ENCODE results near the gene ITLN2.
"Not testable (repeated sequence)": the region's sequence is repeated elsewhere in the genome, so short reads cannot be mapped to it uniquely, and the experiment has no call there.

Gene ITLN2

GRCh38 chr1:160953030-160953429, 1.6 kb downstream of the ITLN2 start:
- no peaks in the 10 kb centered on the region for H3K36me3 ChIP-seq (ENCODE audit: control insufficient read depth, insufficient read depth, low read length)
- no peak overlapping the region for H3K27ac ChIP-seq (ENCODE audit: low read length)
- no peak overlapping the region for H3K4me3 ChIP-seq (ENCODE audit: low read length)
- WGBS (ENCODE audit: insufficient coverage, insufficient read length): no CpG with 5 or more reads among the region's 3 CpGs
- no peaks in the 10 kb centered on the region for H3K27me3 ChIP-seq (ENCODE audit: control insufficient read depth, insufficient read depth, low read length)
- peaks cover 2% of the 10 kb centered on the region; the same call in 1 of the 2 replicates for H3K4me1 ChIP-seq (ENCODE audit: control insufficient read depth, insufficient read depth, low read length)
- DNase-seq (ENCODE audit: low read depth, low spot score): no peak
- H3K9me3 ChIP-seq (ENCODE audit: control insufficient read depth, insufficient read depth, low read length): no peaks in the 10 kb centered on the region

- no peaks in the 10 kb centered on the region for H3K27me3 ChIP-seq (ENCODE audit: control insufficient read depth, insufficient read depth, low read length)
- DNase-seq (ENCODE audit: low read depth, low spot score): no peak
- peaks cover 2% of the 10 kb centered on the region; the same call in 1 of the 2 replicates for H3K4me1 ChIP-seq (ENCODE audit: control insufficient read depth, insufficient read depth, low read length)
- H3K4me3 ChIP-seq (ENCODE audit: low read length): no peak overlapping the region
- WGBS (ENCODE audit: insufficient coverage, insufficient read length): no CpG with 5 or more reads among the region's 2 CpGs
- no peak overlapping the region for H3K27ac ChIP-seq (ENCODE audit: low read length)
- no peaks in the 10 kb centered on the region for H3K9me3 ChIP-seq (ENCODE audit: control insufficient read depth, insufficient read depth, low read length)
- H3K36me3 ChIP-seq (ENCODE audit: control insufficient read depth, insufficient read depth, low read length): no peaks in the 10 kb centered on the region
These were observed 2.5 kb downstream of the ITLN2 start for GRCh38 chr1:160952129-160952510.

- no peak overlapping the region for H3K4me3 ChIP-seq (ENCODE audit: low read length)
- no peak overlapping the region for H3K27ac ChIP-seq (ENCODE audit: low read length)
- no peaks in the 10 kb centered on the region for H3K36me3 ChIP-seq (ENCODE audit: control insufficient read depth, insufficient read depth, low read length)
- DNase-seq (ENCODE audit: low read depth, low spot score): peak; percentile 45
- peaks cover 2% of the 10 kb centered on the region; the same call in 1 of the 2 replicates for H3K4me1 ChIP-seq (ENCODE audit: control insufficient read depth, insufficient read depth, low read length)
- H3K27me3 ChIP-seq (ENCODE audit: control insufficient read depth, insufficient read depth, low read length): no peaks in the 10 kb centered on the region
- H3K9me3 ChIP-seq (ENCODE audit: control insufficient read depth, insufficient read depth, low read length): no peaks in the 10 kb centered on the region
- WGBS (ENCODE audit: insufficient coverage, insufficient read length): no CpG with 5 or more reads among the region's 8 CpGs
These were observed 3.0 kb downstream of the ITLN2 start for GRCh38 chr1:160951443-160952128.

GRCh38 chr1:160950657-160951056, 4.0 kb downstream of the ITLN2 start:
- H3K4me1 ChIP-seq (ENCODE audit: control insufficient read depth, insufficient read depth, low read length): peaks cover 2% of the 10 kb centered on the region; the same call in 1 of the 2 replicates
- H3K27ac ChIP-seq (ENCODE audit: low read length): no peak overlapping the region
- no peaks in the 10 kb centered on the region for H3K36me3 ChIP-seq (ENCODE audit: control insufficient read depth, insufficient read depth, low read length)
- DNase-seq (ENCODE audit: low read depth, low spot score): no peak
- no peak overlapping the region for H3K4me3 ChIP-seq (ENCODE audit: low read length)
- H3K9me3 ChIP-seq (ENCODE audit: control insufficient read depth, insufficient read depth, low read length): no peaks in the 10 kb centered on the region
- no peaks in the 10 kb centered on the region for H3K27me3 ChIP-seq (ENCODE audit: control insufficient read depth, insufficient read depth, low read length)
- no CpG with 5 or more reads among the region's 3 CpGs for WGBS (ENCODE audit: insufficient coverage, insufficient read length)

GRCh38 chr1:160949881-160950280, 4.7 kb downstream of the ITLN2 start:
- no peak overlapping the region for H3K4me3 ChIP-seq (ENCODE audit: low read length)
- H3K4me1 ChIP-seq (ENCODE audit: control insufficient read depth, insufficient read depth, low read length): peaks cover 2% of the 10 kb centered on the region; the same call in 1 of the 2 replicates
- no peak overlapping the region for H3K27ac ChIP-seq (ENCODE audit: low read length)
- no peaks in the 10 kb centered on the region for H3K9me3 ChIP-seq (ENCODE audit: control insufficient read depth, insufficient read depth, low read length)
- WGBS (ENCODE audit: insufficient coverage, insufficient read length): no CpG with 5 or more reads among the region's 2 CpGs
- no peaks in the 10 kb centered on the region for H3K27me3 ChIP-seq (ENCODE audit: control insufficient read depth, insufficient read depth, low read length)
- no peaks in the 10 kb centered on the region for H3K36me3 ChIP-seq (ENCODE audit: control insufficient read depth, insufficient read depth, low read length)
- no peak for DNase-seq (ENCODE audit: low read depth, low spot score)

- H3K36me3 ChIP-seq (ENCODE audit: control insufficient read depth, insufficient read depth, low read length); H3K27me3 ChIP-seq (ENCODE audit: control insufficient read depth, insufficient read depth, low read length); DNase-seq (ENCODE audit: low read depth, low spot score); H3K4me1 ChIP-seq (ENCODE audit: control insufficient read depth, insufficient read depth, low read length); H3K9me3 ChIP-seq (ENCODE audit: control insufficient read depth, insufficient read depth, low read length); H3K4me3 ChIP-seq (ENCODE audit: low read length); H3K27ac ChIP-seq (ENCODE audit: low read length): not testable (repeated sequence)
- WGBS (ENCODE audit: insufficient coverage, insufficient read length): no CpG with 5 or more reads among the region's 7 CpGs
These were observed 5.3 kb downstream of the ITLN2 start for GRCh38 chr1:160949216-160949880.

- no CpG with 5 or more reads among the region's 7 CpGs for WGBS (ENCODE audit: insufficient coverage, insufficient read length)
- H3K27ac ChIP-seq (ENCODE audit: low read length); H3K4me1 ChIP-seq (ENCODE audit: control insufficient read depth, insufficient read depth, low read length); H3K9me3 ChIP-seq (ENCODE audit: control insufficient read depth, insufficient read depth, low read length); H3K36me3 ChIP-seq (ENCODE audit: control insufficient read depth, insufficient read depth, low read length); H3K27me3 ChIP-seq (ENCODE audit: control insufficient read depth, insufficient read depth, low read length); H3K4me3 ChIP-seq (ENCODE audit: low read length); DNase-seq (ENCODE audit: low read depth, low spot score): not testable (repeated sequence)
These were observed 7.3 kb downstream of the ITLN2 start for GRCh38 chr1:160947174-160947759.

- WGBS (ENCODE audit: insufficient coverage, insufficient read length): no CpG with 5 or more reads among the region's 6 CpGs
- not testable (repeated sequence) for H3K9me3 ChIP-seq (ENCODE audit: control insufficient read depth, insufficient read depth, low read length); H3K27me3 ChIP-seq (ENCODE audit: control insufficient read depth, insufficient read depth, low read length); DNase-seq (ENCODE audit: low read depth, low spot score); H3K36me3 ChIP-seq (ENCODE audit: control insufficient read depth, insufficient read depth, low read length); H3K4me1 ChIP-seq (ENCODE audit: control insufficient read depth, insufficient read depth, low read length); H3K27ac ChIP-seq (ENCODE audit: low read length); H3K4me3 ChIP-seq (ENCODE audit: low read length)
These were observed 8.7 kb downstream of the ITLN2 start for GRCh38 chr1:160945881-160946280.

- Histone ChIP-seq H3K27me3 (ENCODE audit: control insufficient read depth, insufficient read depth, low read length) (no peaks in the 10 kb centered on the region), H3K36me3 (ENCODE audit: control insufficient read depth, insufficient read depth, low read length) (no peaks in the 10 kb centered on the region), H3K9me3 (ENCODE audit: control insufficient read depth, insufficient read depth, low read length) (peaks cover 1% of the 10 kb centered on the region; the same call in 1 of the 2 replicates), H3K27ac (ENCODE audit: low read length) (no peak overlapping the region), H3K4me1 (ENCODE audit: control insufficient read depth, insufficient read depth, low read length) (no peaks in the 10 kb centered on the region), H3K4me3 (ENCODE audit: low read length) (no peak overlapping the region)
- no peak for DNase-seq (ENCODE audit: low read depth, low spot score)
- WGBS (ENCODE audit: insufficient coverage, insufficient read length): no CpG with 5 or more reads among the region's 15 CpGs
These were observed 9.5 kb downstream of the ITLN2 start for GRCh38 chr1:160945079-160945478.

- H3K4me3 ChIP-seq (ENCODE audit: low read length): no peak overlapping the region
- DNase-seq (ENCODE audit: low read depth, low spot score): no peak
- no CpG with 5 or more reads among the region's 3 CpGs for WGBS (ENCODE audit: insufficient coverage, insufficient read length)
- no peaks in the 10 kb centered on the region for H3K27me3 ChIP-seq (ENCODE audit: control insufficient read depth, insufficient read depth, low read length)
- H3K36me3 ChIP-seq (ENCODE audit: control insufficient read depth, insufficient read depth, low read length): no peaks in the 10 kb centered on the region
- H3K4me1 ChIP-seq (ENCODE audit: control insufficient read depth, insufficient read depth, low read length): no peaks in the 10 kb centered on the region
- peaks cover 1% of the 10 kb centered on the region; the same call in 1 of the 2 replicates for H3K9me3 ChIP-seq (ENCODE audit: control insufficient read depth, insufficient read depth, low read length)
- no peak overlapping the region for H3K27ac ChIP-seq (ENCODE audit: low read length)
These were observed 11.7 kb downstream of the ITLN2 start for GRCh38 chr1:160942926-160943325.

Data from iPS DF 6.9 (cell line).